HG03521 (cell line): ENCODE results near the gene RCOR3.

ENCODE experiments used
- ATAC-seq: cut with Tn5 transposase; IDR thresholded peaks from one replicate; pipeline ENCODE4 v1.9.1; 2021; ENCODE audit warnings: mild to moderate bottlenecking, moderate library complexity; ENCODE audit not compliant: unreplicated experiment

The RCOR3 gene

DNA sequence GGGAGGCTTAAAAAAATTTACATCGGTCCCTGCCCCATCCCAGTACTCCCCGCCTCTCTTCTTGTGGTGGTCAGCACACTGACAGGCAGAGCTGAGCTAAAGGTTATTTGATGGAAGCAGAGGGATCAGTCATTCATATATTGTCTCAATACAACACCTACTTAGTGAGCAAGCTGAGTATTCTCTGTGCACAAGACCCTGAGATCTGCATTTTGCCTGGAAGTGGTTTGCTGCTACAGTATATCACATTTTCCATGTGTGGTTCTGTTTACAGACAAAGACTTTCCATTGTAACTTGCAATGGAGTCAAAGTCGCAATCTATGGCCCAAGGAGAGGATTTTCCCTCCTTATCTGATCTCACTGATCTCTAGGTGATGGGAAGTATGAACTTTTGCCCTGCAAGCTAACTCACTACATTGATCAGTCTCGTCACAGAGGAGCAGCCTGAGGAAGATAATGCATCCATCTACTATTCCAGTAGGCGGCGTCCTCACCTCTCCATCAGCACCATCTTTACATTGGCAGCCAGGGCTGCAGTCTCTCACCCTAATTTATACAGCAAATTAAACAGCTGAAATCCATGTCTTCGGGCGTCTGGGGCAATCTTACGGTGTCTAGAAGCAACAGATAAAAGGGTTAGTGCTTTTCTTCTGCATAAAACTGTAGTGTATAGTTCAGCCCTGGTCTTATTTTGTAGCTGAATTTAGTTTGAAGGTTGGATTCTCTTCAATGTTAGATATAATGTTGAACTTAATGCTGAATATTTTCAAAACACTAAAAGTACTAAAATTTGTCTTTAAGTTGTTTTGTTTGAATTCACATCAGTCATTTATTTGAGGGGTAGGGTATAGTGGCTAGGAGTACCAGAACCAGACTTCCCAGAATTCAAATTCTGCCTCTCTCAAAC, 64.2 kb downstream of the RCOR3 start:
- peak; percentile 45 for ATAC-seq

DNA sequence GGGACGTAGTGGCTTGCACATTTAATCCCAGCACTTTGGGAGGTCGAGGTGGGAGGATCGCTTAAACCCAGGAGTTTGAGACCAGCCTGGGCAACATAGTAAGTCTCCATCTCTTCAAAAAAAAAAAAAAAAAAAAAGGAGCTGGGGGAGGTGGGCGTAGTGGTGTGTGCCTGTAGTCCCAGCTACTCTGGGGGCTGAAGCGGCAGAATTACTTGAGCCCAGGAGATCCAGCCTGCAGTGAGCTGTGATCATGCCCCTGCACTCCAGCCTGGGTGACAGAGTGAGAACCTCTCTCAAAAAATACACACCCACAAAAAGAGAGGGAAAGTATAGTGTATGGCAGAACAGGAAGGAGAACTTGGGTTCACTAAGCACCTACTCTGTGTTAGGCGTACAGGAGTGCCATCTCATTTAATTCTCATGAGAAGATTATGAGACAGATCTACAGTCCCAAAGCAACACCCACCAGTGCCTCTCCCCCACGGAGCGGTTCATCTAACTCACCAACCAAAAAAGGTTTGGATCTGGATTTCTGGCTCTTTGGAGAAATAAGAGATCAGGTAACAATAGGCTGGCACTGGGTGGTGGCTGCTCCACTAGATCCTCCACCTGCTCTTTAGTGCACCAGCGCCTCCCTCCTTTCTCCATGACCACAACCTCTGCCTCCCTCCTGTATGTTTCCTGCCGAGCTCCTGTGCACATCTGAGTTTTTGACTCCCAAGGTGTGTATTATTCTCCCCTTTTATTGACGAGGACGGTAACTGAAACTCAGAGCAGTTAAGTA, 66.0 kb downstream of the RCOR3 start:
- ATAC-seq = no peak

DNA sequence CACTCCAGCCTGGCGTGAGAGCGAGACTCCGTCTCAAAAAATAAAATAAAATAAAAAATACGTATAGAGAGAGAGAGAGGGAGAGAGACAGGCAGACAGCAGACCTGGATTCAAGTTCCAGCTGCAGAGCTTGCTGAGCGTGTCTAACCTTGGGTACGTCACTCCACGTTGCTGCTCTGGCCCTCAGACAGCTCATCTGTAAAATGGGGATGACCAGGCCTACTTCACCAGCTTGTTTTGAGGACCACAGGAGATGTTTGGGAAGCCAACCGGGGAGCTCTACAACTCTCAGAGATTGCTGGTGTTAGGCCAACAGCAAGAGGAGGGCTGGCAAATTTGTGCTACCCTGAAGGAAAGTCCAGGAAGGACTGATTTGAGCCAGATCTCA, 67.0 kb downstream of the RCOR3 start:
- ATAC-seq = no peak

GRCh38 chr1:211326528-211327345, 67.6 kb downstream of the RCOR3 start, which contains the start of gene TRAF5:
TRAF5 (plus strand) TSS chr1:211326833; CDS start chr1:211353240, 26,407 bp downstream.
- ATAC-seq = peak; percentile 30

GRCh38 chr1:211327346-211327921, 68.3 kb downstream of the RCOR3 start:
- ATAC-seq = peak; percentile 15

GRCh38 chr1:211328084-211328694, 69.0 kb downstream of the RCOR3 start:
- no peak for ATAC-seq

GRCh38 chr1:211328866-211329475, 69.8 kb downstream of the RCOR3 start:
- no peak for ATAC-seq

DNA sequence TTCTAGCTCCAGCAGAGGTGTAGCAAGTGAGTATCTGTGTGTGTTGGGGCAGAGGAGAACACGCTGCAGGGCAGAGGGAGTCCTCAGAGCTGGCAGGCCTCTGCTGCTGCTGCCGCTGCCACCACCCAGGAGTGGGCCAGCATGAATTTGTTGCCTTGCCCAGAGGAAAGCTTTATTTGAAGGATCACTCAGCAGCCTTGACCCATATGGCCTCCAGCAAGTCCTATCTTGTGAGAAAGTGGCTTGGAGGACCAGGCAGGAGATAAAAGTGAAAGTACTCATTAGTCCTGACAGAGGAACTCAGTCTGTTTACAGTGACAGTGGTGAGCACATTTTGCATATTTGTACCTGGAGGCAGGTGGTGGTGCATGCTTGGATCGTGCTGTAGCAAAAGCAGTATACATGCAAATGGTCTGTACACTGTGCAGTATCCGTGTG, 70.6 kb downstream of the RCOR3 start:
- ATAC-seq = peak; percentile 49

- no peak for ATAC-seq
These were observed 71.2 kb downstream of the RCOR3 start for GRCh38 chr1:211330282-211330936.

DNA sequence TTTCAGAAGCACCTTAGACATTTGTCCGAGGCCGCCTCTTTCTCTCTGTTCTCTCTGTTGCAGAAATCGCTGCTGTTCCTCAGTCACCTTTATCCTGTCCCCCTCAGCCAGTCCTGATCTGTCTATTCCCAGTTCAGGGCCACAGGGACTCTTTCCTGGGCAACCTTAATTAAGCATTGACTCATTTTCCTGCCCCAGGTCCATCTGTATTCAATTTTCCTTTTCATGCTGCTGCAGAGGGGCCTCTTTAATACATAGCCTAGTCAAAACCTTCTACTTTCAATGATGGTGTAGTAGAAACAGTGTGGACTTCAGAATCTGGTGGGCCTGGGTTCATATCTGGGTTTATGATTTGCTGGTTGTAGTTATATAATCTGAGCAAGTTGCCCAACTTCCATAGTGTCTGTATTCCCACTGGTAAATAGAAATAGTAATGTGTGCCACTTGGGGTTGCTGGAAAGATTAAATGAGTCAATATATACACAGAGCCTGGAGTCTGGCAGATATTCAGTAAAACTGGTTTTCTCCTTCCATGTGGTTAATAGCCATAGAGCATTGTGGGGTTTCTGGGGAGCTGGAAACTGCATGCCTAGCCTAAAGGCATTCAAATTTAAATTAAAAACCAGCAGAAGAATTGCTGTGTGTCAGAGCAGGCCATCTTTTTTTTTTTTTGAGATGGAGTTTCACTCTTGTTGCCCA, 72.0 kb downstream of the RCOR3 start:
- ATAC-seq = no peak

GRCh38 chr1:211332036-211332616, 73.0 kb downstream of the RCOR3 start:
- no peak for ATAC-seq

DNA sequence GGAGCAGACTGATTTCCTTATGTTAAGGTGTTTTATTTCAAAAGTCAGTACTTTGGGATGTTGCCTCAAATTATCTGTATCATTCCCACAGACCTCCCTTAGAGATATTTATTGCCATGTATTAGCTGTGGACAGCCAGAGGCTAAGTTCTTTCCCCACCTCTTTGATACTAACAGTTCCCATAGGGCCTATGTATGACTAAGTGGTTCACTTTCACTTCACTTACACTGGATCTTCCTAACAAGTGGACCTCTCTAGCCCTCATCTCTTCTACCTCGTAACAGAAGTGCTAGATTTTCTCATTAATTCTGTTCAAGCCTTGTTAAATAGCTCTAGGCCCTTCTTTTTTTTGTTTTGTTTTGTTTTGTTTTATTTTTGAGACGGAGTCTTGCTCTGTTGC, 73.7 kb downstream of the RCOR3 start:
- ATAC-seq = no peak

- no peak for ATAC-seq
These were observed 74.7 kb downstream of the RCOR3 start for GRCh38 chr1:211333906-211334305.

GRCh38 chr1:211334986-211335385, 75.8 kb downstream of the RCOR3 start:
- no peak for ATAC-seq

DNA sequence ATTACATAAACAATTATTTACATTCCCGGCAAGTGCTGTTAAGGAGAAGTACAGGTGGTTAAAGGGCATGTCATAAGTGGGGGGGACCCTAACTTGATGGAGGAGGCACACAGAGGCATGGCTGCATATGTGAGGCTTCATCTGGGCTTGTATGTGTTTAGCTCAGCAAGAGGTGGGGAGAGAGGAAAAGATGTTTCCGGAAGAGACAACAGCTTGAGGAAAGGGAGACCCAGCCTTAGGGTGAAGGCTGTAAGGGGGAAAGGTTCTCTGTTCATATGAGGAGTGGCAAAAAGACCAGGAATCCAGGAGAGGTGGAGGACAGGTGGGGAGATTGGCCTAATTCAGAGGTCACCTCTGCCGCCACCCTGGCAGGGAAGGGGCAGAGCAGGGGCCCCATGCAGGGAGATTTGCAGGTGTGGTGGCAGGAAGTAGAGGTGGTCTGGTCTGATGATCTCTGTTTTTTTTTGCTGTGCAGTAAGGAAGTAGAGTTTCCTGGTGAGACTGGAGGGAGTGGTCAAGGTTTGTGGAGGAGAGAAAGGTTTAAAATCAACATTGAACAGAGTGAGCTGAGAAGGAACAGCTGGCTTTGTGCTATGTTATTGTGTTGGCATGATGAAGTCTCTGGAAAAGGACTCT, 76.5 kb downstream of the RCOR3 start:
- ATAC-seq = peak; percentile 88

DNA sequence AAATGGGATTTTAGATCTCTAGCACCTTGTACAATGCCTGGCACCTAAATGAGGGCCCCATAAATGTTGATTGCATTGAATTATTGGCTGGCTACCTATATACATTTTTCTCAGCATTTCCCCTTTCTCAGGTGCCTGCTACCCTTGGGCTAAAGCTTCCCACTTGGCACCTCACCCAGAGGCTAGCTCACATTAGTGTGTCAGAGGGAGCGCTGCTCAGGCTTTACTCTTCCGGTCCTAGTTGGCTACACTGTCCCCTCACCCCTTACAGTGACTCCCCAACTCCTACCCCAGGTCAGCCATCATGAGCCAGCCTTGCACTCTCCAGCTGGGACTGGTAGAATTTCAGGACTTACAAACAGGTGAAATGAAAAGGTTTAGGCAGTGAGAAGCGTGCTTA, 77.0 kb downstream of the RCOR3 start:
- ATAC-seq = peak; percentile 6

GRCh38 chr1:211336775-211337174, 77.6 kb downstream of the RCOR3 start:
- ATAC-seq = no peak
